Stomach (tissue), 4 donors: ENCODE measurements around the gene FBXL22.
"Not testable (repeated sequence)": the region's sequence is repeated elsewhere in the genome, so short reads cannot be mapped to it uniquely, and the experiment has no call there.

Source experiments
- CTCF ChIP-seq, 7 experiments: fragments of 450-650 bp in 4 of 7; fragments of 200-600 bp in 3 of 7; sonication (generic) in 3 of 7; IDR thresholded peaks; one replicate each; pipeline ENCODE4 v1.5.1; 2016 to 2019; ENCODE audit warnings: antibody characterized with exemption in 7 of 7, control low read depth in 2 of 7, mild to moderate bottlenecking in 1 of 7
- POLR2A ChIP-seq, 4 donors: fragments of 450-650 bp; IDR thresholded peaks; one replicate each; pipeline ENCODE4 v1.6.1; 2016; ENCODE audit warnings: antibody characterized with exemption in 4 of 4, control low read depth in 2 of 4, mild to moderate bottlenecking in 1 of 4, moderate library complexity in 1 of 4

- not testable (repeated sequence) for TF ChIP-seq CTCF, POLR2A (IDR thresholded peaks at IDR 0.05)
Measured at GRCh38 chr15:63617147-63617546, 20.0 kb downstream of the FBXL22 start.
